ENCODE results near the gene TIPARP.
"Not testable (repeated sequence)": the region's sequence is repeated elsewhere in the genome, so short reads cannot be mapped to it uniquely, and the experiment has no call there.

Gene TIPARP

GRCh38 chr3:156676768-156677479 lies 2.5 kb downstream of the TIPARP start:
- no peak for DNase-seq (ENCODE audit: low spot score)

- DNase-seq (ENCODE audit: low spot score), result no peak
These were observed 3.1 kb downstream of the TIPARP start for GRCh38 chr3:156677536-156677935.

DNA sequence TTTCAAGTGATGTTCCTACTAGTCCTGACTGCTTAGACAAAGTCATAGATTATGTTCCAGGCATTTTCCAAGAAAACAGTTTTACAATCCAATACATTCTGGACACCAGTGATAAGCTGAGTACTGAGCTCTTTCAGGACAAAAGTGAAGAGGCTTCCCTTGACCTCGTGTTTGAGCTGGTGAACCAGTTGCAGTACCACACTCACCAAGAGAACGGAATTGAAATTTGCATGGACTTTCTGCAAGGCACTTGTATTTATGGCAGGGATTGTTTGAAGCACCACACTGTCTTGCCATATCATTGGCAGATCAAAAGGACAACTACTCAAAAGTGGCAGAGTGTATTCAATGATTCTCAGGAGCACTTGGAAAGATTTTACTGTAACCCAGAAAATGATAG lies 3.8 kb downstream of the TIPARP start:
- DNase-seq (ENCODE audit: low spot score), result no peak

- DNase-seq (ENCODE audit: low spot score), result no peak
These were observed 6.0 kb downstream of the TIPARP start for GRCh38 chr3:156680243-156680914.

- no peak for DNase-seq (ENCODE audit: low spot score)
These were observed 6.6 kb downstream of the TIPARP start for GRCh38 chr3:156681002-156681401.

DNA sequence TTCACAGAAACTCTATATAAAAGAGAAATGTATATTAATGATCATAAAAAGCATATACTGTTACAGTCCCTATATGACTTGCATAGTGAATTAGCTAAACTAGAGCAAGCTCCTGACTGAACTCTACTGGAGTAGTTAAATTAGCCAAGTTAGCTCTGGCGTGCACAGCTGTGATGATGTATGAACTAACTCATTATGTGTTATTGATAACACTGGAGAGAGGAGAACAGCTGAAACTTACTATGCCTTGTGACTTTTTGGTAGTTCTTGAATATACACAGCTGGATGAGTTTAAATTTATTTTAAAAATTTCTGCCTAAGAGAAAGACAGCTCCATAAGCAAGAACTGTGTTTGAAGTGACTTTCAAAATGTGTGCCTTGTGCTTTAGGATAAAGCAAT lies 8.1 kb downstream of the TIPARP start:
- no peak for DNase-seq (ENCODE audit: low spot score)

DNA sequence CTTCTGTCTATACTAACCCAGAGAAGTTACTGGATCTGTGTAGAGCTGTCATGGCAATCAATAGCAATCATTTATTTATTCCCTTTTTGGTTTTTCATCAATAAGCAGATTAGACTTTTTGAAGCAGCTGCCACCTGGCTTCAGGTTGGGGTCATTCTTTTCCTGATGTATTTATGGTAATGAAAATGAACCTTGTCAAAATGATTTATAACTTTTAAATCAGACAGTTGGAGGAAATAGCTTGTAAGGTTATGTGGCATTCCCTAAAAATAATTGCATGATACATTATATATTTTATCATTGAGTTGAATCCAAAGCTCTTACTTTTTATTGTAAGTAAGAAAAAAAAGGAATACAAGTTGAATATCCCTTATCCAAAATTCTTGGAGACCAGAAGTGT lies 8.6 kb downstream of the TIPARP start:
- DNase-seq (ENCODE audit: low spot score), result no peak

GRCh38 chr3:156685198-156685597 lies 10.8 kb downstream of the TIPARP start:
- DNase-seq (ENCODE audit: low spot score), result no peak

DNA sequence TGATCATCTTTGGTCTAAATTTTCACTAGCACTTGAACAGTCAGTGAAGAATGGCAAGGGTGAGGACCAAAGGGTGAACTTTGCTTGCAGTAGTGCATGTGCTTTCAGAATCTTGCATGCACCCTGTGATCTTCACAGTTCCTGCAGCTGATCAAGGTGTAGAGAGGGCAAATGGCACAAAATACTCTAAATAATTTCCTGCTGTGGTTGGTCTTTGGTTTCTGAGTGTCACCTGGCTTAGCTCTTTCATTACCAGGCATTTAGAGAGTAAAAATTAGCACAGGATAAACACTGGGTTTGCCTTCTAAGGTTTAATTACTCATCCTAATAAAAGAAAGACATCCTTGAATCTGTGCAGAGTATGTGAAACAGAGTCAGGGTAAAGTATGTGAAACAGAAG lies 11.4 kb downstream of the TIPARP start:
- DNase-seq (ENCODE audit: low spot score), result no peak

DNA sequence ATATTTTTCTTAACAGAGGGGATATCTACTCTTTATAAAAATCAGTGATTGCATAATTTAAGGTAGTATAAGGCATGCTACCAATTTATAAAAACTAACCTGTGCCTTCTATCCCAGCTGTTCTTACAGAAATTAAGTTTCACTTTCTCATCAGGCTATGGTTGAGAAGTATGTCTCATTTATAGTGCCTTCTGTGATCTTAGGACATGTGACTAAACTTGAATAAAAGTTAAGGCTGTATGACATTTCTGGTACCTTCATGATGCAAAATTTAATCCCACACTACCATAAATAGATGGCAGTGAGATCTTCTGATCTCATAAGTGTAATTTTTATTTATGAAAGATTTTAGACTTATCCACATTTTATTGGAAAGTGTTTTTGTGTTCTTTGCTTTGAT lies 12.6 kb downstream of the TIPARP start:
- no peak for DNase-seq (ENCODE audit: low spot score)

DNA sequence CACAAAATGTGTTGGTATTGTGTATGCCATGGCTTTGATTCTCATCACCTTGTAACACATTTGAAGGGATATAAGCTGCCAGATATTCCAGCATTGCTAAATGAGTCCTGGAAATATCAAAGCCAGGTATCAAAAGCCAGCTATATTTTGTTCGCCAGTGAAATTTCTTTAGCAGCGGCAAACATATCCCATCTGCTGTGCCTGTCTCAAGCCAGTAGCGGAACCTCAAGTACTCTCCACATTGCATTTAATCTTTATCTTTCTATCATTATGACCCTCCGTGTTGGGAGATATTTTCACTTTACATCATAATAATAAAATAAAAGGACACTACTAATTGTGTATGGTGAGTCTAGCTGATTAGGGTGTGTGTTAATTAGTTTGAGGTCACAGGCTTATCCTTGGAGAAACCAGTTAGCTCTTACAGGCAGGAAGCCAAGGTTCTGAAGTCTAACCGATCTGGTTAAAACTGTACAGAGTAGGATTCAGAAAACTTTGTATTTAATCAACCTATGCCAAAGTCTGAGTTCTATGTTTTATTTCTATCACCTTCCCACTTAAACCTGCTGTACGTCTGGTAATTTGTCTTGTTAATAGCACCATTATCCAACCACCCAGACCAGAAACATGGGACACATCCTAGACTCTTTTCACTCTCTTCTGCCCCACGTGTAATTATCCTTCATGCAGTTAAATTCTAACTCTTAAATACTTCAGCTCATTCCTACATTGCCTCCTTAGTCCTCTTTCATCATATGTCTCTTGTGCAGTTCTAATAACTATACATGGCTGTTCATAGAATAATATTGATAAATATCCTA lies 14.5 kb downstream of the TIPARP start:
- DNase-seq (ENCODE audit: low spot score), result no peak

DNA sequence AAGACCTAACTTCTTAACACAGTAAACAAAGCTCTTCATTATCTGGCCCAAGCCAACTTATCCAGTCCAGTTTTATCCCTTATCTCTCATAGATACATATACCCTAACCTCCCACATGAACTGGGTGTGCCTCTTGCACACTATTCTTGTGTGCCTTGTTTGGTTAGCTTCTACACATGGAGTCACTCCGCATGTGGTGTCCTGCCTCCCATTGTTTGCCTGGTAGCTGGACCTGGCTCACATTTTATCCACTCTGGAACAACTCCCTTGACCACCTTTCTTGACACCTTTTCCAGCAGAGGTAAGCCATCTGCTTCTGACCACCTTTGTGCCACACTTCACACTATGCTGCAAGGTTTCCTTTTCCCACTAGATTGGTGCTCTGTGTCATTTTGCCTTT lies 15.2 kb downstream of the TIPARP start:
- no peak for DNase-seq (ENCODE audit: low spot score)

- DNase-seq (ENCODE audit: low spot score), result no peak
These were observed 17.5 kb downstream of the TIPARP start for GRCh38 chr3:156691920-156692319.

GRCh38 chr3:156693166-156693565 lies 18.8 kb downstream of the TIPARP start:
- no peak for DNase-seq (ENCODE audit: low spot score)

GRCh38 chr3:156694536-156694935 lies 20.1 kb downstream of the TIPARP start:
- no peak for DNase-seq (ENCODE audit: low spot score)

GRCh38 chr3:156702367-156702766 lies 28.0 kb downstream of the TIPARP start:
- DNase-seq (ENCODE audit: low spot score), result no peak

- no peak for DNase-seq (ENCODE audit: low spot score)
These were observed 30.1 kb downstream of the TIPARP start for GRCh38 chr3:156704370-156705036.

DNA sequence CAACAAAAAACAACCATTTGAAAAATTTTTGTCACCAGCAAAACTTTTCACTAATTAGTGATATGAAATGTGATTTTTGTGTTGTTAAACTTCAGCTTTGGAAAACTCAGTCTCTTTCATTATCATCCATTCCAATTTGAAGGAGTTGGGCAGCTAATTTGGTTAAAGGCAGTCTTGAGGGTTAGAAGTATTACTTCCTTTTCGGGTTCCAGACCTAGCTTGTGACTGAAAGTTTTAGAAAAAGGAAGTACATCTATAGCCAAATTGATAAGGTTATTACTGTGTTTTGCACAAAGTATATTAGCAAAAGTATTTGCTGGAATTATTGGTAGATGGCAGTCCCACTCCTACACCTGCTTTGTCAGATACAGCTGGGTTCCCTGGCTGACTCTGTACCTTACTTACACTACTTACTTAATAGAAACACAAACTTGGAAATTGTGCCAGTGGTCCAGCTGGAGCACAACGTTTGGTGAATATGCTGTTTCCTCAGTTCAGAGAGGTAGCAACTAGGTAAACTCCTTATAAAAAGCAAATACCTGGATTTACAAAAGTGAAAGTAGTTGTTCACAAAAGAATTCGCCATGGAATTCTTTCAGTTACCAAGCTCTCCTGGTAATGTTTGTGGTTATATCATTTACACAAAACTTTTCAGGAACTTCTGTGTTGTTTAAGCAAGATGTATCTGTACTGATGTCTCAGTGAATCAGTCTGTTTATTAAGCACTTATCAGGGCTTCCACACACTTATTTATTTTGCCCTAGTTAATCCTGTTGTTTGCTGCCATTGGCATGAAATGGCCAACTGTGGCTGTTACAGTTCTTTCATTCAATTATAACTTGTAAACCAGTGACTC lies 31.6 kb downstream of the TIPARP start:
- DNase-seq (ENCODE audit: low spot score), result no peak

DNA sequence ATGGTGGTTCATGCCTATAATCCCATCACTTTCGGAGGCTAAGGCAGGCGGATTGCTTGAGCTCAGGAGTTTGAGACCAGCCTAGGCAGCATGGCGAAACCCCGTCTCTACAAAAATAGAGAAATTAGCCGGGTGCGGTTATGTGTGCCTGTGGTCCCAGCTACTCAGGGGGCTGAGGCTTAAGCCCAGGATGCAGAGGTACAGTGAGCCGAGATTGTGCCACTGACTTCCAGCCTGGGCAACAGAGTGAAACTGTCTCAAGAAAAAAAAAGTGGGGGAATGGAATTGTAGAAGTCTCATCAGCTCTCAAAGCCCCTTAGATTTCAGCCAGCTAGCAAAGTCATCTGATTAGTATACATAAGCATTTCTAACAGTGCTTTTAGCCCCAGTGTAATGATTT lies 33.2 kb downstream of the TIPARP start:
- no peak for DNase-seq (ENCODE audit: low spot score)

GRCh38 chr3:156710429-156710828 lies 36.0 kb downstream of the TIPARP start:
- DNase-seq (ENCODE audit: low spot score), result no peak

DNA sequence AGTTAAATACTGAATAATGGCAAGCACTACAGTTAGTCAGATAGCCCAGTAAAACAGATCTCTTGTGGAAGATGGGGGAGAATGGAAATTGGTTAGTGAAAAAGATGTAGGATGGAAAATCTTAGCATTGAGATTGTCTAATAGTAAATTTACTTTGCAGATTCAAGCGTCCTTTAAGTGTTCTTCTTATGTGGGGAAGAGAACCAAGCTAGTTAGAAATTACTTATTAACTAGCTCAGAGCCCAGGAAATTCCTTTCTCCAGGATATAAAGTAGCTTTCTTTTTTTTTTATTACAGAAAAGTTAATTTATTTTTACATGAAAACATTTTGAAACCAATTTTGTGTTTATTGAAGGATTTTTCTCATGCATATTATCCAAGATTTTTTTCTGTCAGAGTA lies 36.7 kb downstream of the TIPARP start:
- DNase-seq (ENCODE audit: low spot score), result no peak

DNA sequence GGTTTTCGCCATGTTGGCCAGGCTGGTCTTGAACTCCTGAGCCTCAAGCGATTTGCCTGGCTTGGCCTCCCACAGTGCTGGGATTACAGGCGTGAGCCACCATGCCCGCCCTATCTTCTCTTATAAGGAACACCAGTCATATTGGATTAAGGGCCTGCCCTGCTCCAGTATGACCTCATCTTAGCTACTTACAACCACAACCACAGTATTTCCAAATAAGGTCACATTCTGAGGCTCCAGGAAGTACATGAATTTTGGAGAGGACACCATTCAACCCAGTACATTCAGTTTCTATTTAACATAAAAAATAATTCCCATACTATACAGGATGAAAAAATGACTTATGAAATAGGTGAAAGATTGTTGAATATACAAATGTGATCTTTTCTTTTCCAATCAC lies 37.6 kb downstream of the TIPARP start:
- DNase-seq (ENCODE audit: low spot score), result not testable (repeated sequence)

Measured in hematopoietic multipotent progenitor cell treated with erythropoietin and hydrocortisone succinate and interleukin-3 and kit ligand, for 17 days (in vitro differentiated cells).